Gastrocnemius medialis (tissue), 4 donors: ENCODE measurements around the gene EFR3B. TPM values are rescaled to one million over a fixed set of nuclear protein-coding genes. Genes with fewer than 3 reads are reported as not detected.

ENCODE experiments used
- ATAC-seq, 2 donors: fragments of 150-250 bp; one replicate each; pipeline ENCODE4 v1.9.1; 2016
- DNase-seq, 2 donors: peaks; one replicate each; pipeline ENCODE4 v3.0.0-alpha.2; 2019
- H3K27ac ChIP-seq, 4 donors: fragments of 200-600 bp; sonication (generic); 1 replicate in 1 of 4; 2 replicates in 3 of 4; pipeline ENCODE4 v1.5.1; 2016 to 2018; ENCODE audit warnings: mild to moderate bottlenecking in 2 of 4, moderate library complexity in 1 of 4
- H3K27me3 ChIP-seq, 3 donors: fragments of 200-600 bp; sonication (generic) in 2 of 3; 1 replicate in 1 of 3; 2 replicates in 2 of 3; pipeline versions ENCODE4 v1.5.1 to v1.6.0; 2016 to 2019; ENCODE audit warnings: mild to moderate bottlenecking in 1 of 3, moderate library complexity in 1 of 3
- H3K36me3 ChIP-seq, 2 donors: fragments of 200-600 bp; sonication (generic) in 1 of 2; one replicate each; pipeline ENCODE4 v1.5.1; 2017 to 2018
- H3K4me1 ChIP-seq, 2 donors: fragments of 200-600 bp; sonication (generic) in 1 of 2; one replicate each; pipeline ENCODE4 v1.5.1; 2016 to 2017; ENCODE audit warnings: mild to moderate bottlenecking in 2 of 2
- H3K4me3 ChIP-seq, 4 donors: fragments of 200-600 bp; sonication (generic) in 3 of 4; 1 replicate in 1 of 4; 2 replicates in 3 of 4; pipeline ENCODE4 v1.5.1; 2016 to 2019; ENCODE audit warnings: mild to moderate bottlenecking in 2 of 4
- H3K9me3 ChIP-seq, 3 donors: fragments of 200-600 bp; sonication (generic) in 2 of 3; 1 replicate in 1 of 3; 2 replicates in 2 of 3; pipeline ENCODE4 v1.5.1; 2016 to 2019
- POLR2A ChIP-seq, 2 donors: fragments of 450-650 bp; IDR thresholded peaks; one replicate each; pipeline ENCODE4 v1.6.1; 2017; ENCODE audit warnings: antibody characterized with exemption in 2 of 2, mild to moderate bottlenecking in 2 of 2, moderate library complexity in 2 of 2
- in situ Hi-C, 4 donors: fragments of 200-750 bp; cut with MboI; loops; one replicate each; pipeline versions ENCODE4 v1.15.0 to v1.8.0; 2017; ENCODE audit warnings: low sequenced_read_pairs in 4 of 4
- intact Hi-C: fragments of 100-400 bp; cut with DNase I; formaldehyde crosslinking; loops from one replicate; pipeline ENCODE4 v1.15.1; 2023; ENCODE audit warnings: low total_unique reads
- total RNA-seq, 4 donors: library from RNA; depleted of rRNA; stranded (reverse); fragments of >200 nt; gene quantifications; one replicate each; pipeline versions ENCODE4 v1.1.0 to v1.2.3, GENCODE V29; 2016
- TF ChIP-seq, protein P1 (sequence below), 5 experiments: fragments of 450-650 bp in 3 of 5; fragments of 200-600 bp in 2 of 5; sonication (generic) in 2 of 5; IDR thresholded peaks in 4 of 5; conservative IDR thresholded peaks in 1 of 5; 1 replicate in 4 of 5; 2 replicates in 1 of 5; pipeline ENCODE4 v1.5.1; 2016 to 2019; ENCODE audit warnings: antibody characterized with exemption in 5 of 5, mild to moderate bottlenecking in 3 of 5, moderate library complexity in 3 of 5

Gene EFR3B
- total RNA-seq, 4 donors from 2014 or later, result 0.29 to 1.4 (median 0.67) TPM

DNA sequence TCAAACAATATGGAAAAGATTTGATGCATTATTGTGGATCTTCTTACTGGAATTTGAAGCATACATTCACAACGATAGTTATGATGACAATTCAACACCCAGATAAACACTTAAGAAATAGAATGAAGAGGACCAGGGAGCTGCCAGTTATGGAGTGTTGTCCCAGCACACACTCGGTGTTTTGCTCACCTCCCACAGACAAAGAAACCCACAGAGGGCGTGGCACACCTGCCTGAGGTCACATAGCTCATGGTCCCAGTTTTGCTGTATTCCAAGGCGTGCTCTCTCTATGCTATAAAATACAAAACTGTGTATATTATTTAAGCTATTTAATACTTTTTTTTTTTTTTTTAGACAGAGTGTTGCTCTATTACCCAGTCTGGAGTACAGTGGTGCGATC is 31.1 kb downstream of the EFR3B start:
- peaks cover 6 to 16% of the 10 kb centered on the region in 2 donors for H3K4me1 ChIP-seq
- no peak for ATAC-seq
- in situ Hi-C loops (no loop called here), intact Hi-C loops (no loop called here)
- DNase-seq, result no peak
- TF ChIP-seq POLR2A (IDR thresholded peaks at IDR 0.05), result no peak
- TF ChIP-seq, protein P1, sequence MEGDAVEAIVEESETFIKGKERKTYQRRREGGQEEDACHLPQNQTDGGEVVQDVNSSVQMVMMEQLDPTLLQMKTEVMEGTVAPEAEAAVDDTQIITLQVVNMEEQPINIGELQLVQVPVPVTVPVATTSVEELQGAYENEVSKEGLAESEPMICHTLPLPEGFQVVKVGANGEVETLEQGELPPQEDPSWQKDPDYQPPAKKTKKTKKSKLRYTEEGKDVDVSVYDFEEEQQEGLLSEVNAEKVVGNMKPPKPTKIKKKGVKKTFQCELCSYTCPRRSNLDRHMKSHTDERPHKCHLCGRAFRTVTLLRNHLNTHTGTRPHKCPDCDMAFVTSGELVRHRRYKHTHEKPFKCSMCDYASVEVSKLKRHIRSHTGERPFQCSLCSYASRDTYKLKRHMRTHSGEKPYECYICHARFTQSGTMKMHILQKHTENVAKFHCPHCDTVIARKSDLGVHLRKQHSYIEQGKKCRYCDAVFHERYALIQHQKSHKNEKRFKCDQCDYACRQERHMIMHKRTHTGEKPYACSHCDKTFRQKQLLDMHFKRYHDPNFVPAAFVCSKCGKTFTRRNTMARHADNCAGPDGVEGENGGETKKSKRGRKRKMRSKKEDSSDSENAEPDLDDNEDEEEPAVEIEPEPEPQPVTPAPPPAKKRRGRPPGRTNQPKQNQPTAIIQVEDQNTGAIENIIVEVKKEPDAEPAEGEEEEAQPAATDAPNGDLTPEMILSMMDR (IDR thresholded peaks at IDR 0.05 in 4 of 5, conservative IDR thresholded peaks at IDR 0.05 in 1 of 5), result no peak
- no peak overlapping the region for H3K27ac ChIP-seq
- H3K4me3 ChIP-seq, result no peak overlapping the region
- H3K36me3 ChIP-seq, result no peaks in the 10 kb centered on the region
- no peaks in the 10 kb centered on the region for H3K27me3 ChIP-seq
- no peaks in the 10 kb centered on the region for H3K9me3 ChIP-seq

DNA sequence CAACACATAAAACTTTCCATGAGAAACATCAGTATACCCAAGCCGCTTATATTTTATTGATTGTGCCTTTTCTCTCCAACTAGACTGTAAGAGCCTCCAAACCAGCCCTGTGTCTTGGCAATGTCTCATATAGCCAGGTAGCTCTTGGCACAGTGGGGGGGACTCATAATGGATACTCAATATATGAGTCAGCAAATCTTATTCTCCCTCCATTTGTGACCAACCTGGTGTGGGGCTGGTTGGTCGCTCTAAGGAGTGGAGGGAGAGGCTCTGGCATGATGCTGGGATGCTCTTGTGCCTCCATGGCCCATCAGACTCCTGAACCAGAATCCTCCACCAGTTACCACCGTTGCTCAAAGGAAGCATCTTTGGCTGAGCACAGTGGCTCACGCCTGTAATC is 32.0 kb downstream of the EFR3B start:
- TF ChIP-seq POLR2A (IDR thresholded peaks at IDR 0.05), result no peak
- TF ChIP-seq, protein P1 (IDR thresholded peaks at IDR 0.05 in 4 of 5, conservative IDR thresholded peaks at IDR 0.05 in 1 of 5), result no peak
- in situ Hi-C loops, result no loop called here
- Histone ChIP-seq H3K27me3 (no peaks in the 10 kb centered on the region), H3K36me3 (no peaks in the 10 kb centered on the region), H3K9me3 (no peaks in the 10 kb centered on the region), H3K4me3 (no peak overlapping the region), H3K27ac (no peak overlapping the region), H3K4me1 (peaks cover 14 to 25% of the 10 kb centered on the region in 2 donors)
- no peak for ATAC-seq
- no peak for DNase-seq
- intact Hi-C loops, result no loop called here

DNA sequence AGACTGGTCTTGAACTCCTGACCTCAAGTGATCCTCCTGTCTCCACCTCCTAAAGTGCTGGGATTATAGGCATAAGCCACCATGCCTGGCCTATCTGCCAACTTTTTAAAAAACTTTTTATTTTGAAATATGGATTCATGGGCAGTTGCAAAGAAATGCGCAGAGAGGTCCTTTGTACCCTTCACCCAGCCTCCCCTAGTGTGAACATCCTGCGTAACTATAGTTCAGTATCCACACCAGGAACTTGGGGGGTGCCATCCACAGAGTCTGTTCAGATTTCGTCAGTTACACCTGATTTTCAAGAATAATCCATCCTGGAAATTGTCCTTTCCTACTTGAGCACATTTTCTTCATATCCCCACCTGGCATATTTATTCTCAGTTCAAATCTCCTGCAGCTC is 33.0 kb downstream of the EFR3B start:
- Histone ChIP-seq H3K36me3 (no peaks in the 10 kb centered on the region), H3K27ac (no peak overlapping the region), H3K4me1 (peaks cover 14 to 30% of the 10 kb centered on the region in 2 donors), H3K9me3 (no peaks in the 10 kb centered on the region), H3K27me3 (no peaks in the 10 kb centered on the region), H3K4me3 (no peak overlapping the region)
- intact Hi-C loops (no loop called here), in situ Hi-C loops (no loop called here)
- DNase-seq, result no peak
- no peak for TF ChIP-seq POLR2A (IDR thresholded peaks at IDR 0.05)
- TF ChIP-seq, protein P1 (IDR thresholded peaks at IDR 0.05 in 4 of 5, conservative IDR thresholded peaks at IDR 0.05 in 1 of 5), result no peak
- ATAC-seq, result no peak

DNA sequence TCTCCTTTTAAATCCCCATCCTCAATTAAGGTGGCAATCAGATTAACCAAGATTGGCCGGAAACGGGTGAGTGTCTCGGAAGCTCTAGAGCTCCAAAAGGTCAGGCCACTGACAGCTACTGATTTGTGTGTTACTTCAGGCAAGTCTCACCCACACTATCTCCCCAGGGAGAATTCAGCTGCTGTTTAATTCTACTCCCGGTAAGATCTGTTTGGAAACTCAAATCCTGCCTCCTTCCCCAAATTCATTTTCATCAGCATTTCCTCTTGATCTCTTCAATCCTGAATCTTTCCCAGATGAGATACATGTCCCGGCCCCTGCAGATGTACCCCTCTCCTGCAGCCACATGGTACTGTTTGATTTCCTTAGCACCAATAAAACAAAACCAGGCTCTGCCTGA is 34.9 kb downstream of the EFR3B start:
- no peak for TF ChIP-seq POLR2A (IDR thresholded peaks at IDR 0.05)
- TF ChIP-seq, protein P1 (IDR thresholded peaks at IDR 0.05 in 4 of 5, conservative IDR thresholded peaks at IDR 0.05 in 1 of 5), result no peak
- in situ Hi-C loops (no loop called here), intact Hi-C loops (no loop called here)
- ATAC-seq (no peak), DNase-seq (no peak)
- no peak overlapping the region for H3K4me3 ChIP-seq
- no peaks in the 10 kb centered on the region for H3K9me3 ChIP-seq
- H3K36me3 ChIP-seq, result no peaks in the 10 kb centered on the region
- H3K27me3 ChIP-seq, result no peaks in the 10 kb centered on the region
- H3K4me1 ChIP-seq, result peaks cover 14 to 31% of the 10 kb centered on the region in 2 donors
- H3K27ac ChIP-seq, result peak overlapping the region in 3 of 4 donors; percentile 16 to 52 (median 21)

DNA sequence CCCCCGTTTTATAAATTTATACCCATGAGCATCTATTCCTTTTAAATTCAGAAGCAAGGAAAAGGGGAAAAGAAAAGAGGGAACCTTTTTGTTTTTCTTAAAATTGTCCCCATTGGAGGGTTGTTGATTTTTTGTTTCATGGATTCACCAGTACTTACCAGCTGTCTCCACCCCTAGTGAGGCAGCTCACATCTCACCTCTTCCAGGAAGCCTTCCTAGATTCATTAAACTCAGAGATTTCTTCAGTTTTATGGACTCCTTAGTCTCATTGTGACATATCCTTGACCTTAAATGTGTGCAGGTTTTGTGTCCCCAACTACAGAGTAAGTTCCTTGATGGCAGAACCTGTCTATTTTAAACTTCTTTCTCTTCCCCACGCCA is 35.9 kb downstream of the EFR3B start:
- no peak for TF ChIP-seq POLR2A (IDR thresholded peaks at IDR 0.05)
- TF ChIP-seq, protein P1 (IDR thresholded peaks at IDR 0.05 in 4 of 5, conservative IDR thresholded peaks at IDR 0.05 in 1 of 5), result no peak
- DNase-seq (no peak), ATAC-seq (no peak)
- intact Hi-C loops (no loop called here), in situ Hi-C loops (no loop called here)
- Histone ChIP-seq H3K27ac (peak overlapping the region in 3 of 4 donors; percentile 56 to 61 (median 60)), H3K4me3 (peak overlapping the region in 1 of 4 donors; percentile 11), H3K9me3 (no peaks in the 10 kb centered on the region), H3K27me3 (no peaks in the 10 kb centered on the region), H3K36me3 (no peaks in the 10 kb centered on the region), H3K4me1 (peaks cover 23 to 41% of the 10 kb centered on the region in 2 donors)
